NB4 (cell line): ENCODE measurements around the gene SRPRA.

Source experiments
- CTCF ChIP-seq: IDR thresholded peaks from one replicate; pipeline ENCODE4 v1.5.1; 2012; ENCODE audit warnings: low read depth, low read length
- MAX ChIP-seq: IDR thresholded peaks from 2 replicates; pipeline ENCODE4 v1.6.1; 2011; ENCODE audit warnings: low read depth, low read length
- MYC ChIP-seq: IDR thresholded peaks from 2 replicates; pipeline ENCODE4 v1.6.1; 2011; ENCODE audit warnings: low read depth, low read length
- POLR2A ChIP-seq: IDR thresholded peaks from 2 replicates; pipeline ENCODE4 v1.6.1; 2011; ENCODE audit warnings: mild to moderate bottlenecking; ENCODE audit not compliant: insufficient read length; ENCODE audit errors: extremely low read depth

DNA sequence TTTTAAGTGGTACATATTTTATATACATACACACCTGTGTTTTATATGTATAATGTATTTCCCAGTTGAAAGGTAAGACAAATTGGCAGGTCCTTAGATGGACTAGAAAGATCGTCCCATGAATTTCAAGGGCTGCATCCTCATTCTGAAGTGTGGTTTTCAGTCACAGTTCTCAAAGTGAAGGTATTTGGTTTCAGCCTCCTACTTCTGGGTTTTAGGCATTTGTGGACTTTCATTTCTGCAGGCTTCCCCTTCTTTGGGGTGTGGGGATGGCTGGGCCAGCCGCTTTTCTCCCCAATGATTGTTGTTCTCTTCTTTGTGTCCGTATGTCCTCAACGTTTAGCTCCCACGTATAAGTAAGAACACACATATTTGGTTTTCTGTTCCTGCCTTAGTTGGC lies 45.1 kb upstream of the SRPRA start:
- no peak for TF ChIP-seq CTCF
- TF ChIP-seq POLR2A = no peak
- TF ChIP-seq MYC = no peak
- TF ChIP-seq MAX = no peak
